SHP77 treated with DMSO at 0.1 percent for 48 hours (cell line): ENCODE results near the gene PGBD1.

Source experiments
- DNase-seq: peaks from one replicate; lab custom pipeline; 2025; lab: John Stamatoyannopoulos, UW

PGBD1 gene

DNA sequence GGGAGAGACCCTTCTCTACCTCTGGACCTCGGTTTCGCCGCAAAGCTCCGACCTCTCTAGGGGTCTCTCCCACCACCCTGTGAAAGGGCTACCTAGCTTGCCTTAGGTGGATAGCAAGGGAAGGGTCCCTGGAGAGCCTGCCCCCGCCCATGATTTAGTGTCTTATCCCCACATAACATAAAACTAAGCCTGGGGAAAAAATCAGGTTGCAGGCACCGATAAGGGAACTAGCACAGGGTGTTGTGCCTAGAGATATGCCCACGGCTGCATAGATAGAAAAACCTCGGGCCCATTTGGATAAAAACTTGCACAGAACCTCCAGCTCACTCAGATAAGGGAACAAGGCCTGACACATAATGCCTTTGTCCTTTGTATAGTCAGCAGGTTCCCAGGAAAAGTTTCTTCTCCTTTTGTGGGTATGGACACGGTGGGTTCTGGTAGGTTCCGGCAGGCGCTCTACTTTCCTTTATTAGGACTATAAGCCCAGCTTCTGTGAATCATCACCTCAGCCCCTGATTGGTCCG lies 53.7 kb downstream of the PGBD1 start:
- no peak for DNase-seq

DNA sequence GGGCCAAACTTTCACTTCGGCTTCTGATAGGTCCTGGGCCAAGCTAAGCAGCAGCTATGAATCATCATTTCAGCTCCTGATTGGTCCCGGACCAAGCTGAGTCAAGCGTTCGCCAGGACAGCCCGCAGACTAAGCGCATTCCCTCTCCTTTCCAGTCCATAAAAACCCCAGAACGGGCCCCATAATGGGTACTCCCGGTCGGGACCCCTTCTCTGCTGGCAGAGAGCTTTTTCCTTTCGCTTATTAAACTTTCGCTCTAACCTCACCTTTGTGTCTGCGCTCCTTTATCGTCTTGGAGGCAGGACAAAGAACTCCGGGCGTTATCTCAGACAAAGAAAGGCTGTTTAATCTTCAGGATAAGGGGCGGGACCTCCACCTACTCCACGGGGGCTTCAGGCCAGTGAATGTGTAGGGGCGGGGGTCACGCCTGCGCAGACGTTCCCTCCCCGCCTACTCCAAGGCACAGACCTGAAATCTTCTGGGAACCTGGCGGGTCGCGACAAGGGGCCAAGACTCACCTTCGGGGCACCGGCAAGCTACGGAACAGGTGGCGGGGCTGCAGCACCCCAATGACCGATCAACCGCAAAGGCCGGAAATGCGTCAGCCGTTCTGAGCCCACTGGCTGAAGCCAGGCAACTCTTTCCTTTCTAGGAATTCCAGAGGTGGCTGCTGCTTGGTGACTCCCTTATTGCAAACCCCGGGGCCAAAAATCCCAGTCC lies 54.4 kb downstream of the PGBD1 start, which contains the start of gene ZSCAN31:
Gene ZSCAN31 (minus strand): TSS at position 585 of the 720 bp plus-strand sequence. CDS start 6,465 bp downstream, outside the sequence.
- DNase-seq, result no peak

DNA sequence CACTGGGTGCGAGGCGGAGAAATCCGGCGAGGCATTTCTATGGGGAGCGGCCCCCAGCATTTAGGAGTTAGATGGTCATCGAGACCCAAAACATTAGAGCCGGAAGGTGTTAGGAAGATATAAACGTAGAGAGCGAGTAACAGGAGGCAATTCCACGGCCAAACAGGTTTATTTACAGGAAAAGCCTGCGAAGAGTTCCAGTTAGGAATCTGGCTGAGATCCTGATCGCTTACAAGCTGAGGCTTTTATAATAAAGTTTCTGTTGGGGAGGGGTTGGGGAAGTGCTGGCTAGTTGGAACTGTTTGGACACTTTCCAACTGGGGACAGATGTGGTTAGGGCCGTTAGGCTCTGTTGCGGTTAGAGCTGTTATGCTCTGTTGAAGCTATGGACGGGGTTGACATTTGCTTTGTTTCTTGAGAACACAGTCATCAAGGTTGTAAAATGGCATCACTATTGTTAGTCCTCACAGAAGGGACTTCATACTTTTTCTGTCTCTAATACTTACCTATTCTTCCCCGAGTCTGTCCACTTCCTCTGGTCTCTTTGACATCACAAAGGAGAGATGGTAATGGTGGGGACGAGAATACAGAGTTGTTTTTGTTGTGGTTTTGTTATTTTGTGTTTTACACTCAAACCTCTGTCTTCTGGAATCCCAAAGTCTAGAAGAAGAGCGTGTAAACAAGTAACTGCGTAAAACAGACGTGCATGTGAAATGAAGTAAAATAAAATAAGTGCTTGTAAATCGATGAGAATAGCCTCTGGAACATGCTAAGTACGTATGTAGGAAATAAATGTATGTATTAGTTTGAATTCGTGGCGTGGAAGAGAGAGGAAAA lies 55.1 kb downstream of the PGBD1 start:
- no peak for DNase-seq

DNA sequence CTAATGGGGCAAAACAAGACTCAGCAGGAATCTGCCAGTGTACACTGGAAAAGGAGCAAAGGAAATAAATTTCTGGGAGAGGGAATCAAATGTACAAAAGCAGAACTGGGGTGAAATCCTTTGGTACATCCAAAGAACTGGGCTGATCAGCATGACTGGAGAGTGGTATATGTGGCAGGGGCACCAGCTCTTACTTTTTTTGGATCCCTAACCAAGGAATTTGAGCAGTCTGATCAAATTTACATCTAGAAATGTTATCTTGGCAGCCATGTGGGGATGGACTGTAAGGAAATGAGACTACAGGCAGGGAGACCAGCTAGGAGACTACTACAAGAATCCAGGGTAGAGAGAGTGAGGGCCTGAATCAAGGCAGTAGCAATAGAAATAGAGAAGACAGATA lies 55.7 kb downstream of the PGBD1 start:
- DNase-seq, result no peak

DNA sequence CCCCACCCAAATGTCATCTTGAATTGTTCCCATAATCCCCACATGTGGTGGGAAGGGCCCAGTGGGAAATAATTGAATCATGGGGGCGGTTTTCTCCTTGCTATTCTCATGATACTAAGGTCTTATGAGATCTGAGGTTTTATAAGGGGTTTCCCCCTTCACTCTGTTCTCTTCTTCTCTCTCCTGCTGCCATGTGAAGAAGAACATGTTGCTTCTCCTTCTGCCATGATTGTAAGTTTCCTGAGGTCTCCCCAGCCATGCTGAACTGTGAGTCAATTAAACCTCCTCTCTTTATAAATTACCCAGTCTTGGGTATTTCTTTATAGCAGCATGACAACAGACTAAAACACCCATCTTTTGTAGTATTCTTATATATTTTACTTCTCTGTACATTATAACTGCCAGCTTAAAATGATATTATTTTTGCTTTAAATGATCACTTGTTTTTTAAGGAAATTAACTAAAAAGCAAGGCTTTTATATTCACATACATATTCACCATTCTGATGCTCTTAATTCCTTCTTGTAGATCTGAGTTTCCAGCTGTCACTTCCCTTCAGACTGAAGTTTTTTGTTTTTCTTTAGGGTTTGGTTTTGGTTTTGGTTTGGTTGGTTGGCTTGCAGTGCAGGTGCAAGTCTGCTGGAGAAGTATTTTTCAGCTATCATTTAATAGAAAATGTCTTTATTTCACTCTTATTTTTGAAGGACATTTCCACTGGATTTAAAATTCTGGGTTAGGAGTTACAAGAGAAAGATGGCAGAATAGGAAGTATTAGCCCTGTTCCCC lies 59.1 kb downstream of the PGBD1 start:
- DNase-seq, result no peak

DNA sequence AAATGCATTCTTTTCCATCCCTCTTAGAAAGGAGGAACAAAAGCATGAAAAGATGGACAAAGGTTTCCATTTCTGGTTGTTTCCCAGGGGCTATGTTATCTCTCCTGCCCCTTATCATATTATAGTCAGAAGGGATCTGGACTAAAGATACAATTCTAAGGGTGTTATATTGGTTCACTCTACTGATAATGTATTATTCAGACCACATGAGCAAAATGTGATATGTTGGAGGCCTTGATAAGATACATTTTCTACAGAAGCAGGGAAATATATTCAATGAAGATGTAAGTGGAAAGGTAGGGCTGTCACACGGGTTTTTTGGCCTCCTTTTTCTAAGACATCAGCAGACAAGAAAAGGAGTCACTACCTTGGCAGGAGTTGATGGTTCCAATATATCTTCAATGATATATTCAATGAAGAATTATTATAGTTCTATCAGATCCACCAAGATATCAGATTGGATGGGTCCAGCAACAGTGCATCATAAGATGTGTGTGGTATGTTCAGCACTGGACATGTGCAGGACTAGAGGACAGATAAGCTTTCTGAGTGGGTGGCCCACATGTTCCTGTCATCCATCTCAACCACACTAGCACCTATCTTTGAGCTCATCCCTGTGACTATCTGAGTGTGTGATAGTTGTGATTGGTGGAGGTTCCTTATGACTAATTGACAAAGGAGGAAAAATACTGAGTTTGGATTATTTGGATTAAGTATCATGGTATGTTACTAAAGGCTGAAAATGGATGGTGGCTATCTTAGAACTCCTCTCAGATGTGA lies 62.7 kb downstream of the PGBD1 start:
- no peak for DNase-seq

DNA sequence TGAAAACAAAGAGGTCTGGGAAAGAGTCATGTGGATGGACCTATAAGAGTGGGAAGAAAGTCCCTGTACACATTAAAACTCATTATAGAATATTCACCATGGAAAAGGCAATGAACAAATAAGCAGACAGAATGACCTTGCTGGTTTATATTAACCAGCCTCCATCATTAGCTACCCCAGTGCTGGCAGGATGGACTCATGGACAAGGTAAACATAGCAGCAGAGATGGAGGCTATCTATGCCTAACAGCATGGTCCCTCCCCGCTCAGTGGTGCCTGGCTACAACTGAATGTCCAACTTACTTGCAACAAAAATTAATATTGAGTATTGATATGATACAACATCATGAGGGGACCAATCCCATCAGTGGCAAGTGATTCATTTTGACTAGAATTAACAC lies 63.8 kb downstream of the PGBD1 start:
- no peak for DNase-seq

DNA sequence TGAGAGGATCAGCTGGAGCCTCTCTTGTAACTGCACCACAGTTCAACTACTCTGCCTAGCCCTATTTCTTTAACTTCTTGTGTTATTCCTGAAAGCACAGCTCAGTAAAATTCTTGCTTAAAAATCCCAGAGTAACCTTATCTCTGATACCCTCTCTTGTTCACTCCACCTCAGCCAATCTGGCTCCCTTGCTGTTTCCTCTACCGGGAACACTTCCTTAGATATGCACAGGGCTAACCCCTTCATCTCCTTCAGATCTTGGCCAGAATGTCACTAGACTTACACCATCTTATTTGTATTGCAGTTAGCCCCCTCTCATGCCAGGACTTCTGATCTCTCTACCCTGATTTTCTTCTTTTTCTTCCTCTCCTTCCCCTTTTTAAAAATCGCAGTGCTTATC lies 65.7 kb downstream of the PGBD1 start:
- no peak for DNase-seq

DNA sequence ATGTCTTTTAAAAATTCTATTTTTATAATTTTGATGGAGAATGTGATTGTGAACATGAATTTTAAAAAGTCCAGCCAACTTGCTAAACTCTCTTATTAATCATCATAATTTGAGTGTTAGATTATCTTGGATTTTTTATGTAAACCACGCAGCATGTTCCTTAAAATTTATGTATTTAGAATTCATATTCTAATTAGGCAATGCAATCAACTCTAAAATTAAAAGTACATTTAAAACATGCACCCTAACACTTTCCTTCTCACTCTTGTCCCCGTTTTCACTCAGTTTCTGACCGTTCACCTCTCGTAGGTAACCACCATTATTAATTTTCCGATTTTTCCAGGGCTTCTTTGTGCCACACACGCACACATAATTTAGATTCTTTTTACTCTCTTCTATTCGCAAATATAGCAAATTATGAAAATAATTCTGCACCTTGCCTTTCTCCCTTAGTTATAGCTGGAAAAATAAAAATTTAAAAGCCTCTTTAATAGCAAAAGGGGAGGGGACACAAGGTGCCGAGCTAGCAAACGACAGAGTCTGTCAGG lies 68.0 kb downstream of the PGBD1 start:
- DNase-seq, result no peak

DNA sequence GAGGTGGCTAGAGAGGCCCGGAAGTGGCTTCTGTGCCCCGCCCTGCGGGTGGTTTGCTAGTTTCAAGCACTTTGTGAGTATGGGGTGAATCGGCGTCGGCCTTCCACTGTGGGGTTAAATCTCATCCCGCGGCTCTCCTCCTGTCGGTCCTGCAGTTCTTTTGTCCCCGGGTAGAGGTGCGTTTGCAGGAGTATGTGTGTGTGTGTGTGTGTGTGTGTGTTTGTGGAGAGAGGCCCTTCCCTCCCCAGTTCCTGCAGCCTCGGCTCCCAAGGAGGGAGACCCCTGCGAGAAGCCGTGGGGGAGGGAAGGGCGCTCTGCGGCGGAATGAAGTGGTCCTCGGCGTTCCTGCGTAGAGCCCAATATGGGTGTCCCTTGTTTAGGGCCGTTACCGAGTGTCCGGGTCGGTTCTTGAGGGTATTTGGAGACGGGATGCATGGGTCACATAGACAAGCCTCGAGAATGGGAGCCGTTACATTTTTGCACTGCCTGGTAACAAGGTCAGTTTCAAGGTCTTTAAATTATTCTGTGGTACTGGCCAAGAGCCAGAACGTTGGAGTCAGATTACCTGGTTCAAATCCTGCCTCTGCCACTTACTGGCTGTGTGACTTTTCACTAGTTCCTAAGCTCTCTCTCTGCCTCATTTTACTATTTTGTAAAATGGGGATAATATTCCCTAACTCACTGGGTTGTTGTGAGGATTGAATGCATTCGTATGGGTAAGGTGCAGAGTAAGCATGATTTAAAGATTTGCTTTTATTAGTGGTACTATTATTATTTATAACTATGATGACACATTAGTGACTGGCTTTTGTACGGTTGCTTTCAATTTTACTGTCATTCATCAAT lies 68.7 kb downstream of the PGBD1 start, which contains the start of gene ZKSCAN3:
Gene ZKSCAN3 (plus strand): TSS at position 56 of the 846 bp plus-strand sequence. CDS start 9,640 bp downstream, outside the sequence.
- DNase-seq, result peak; percentile 65

DNA sequence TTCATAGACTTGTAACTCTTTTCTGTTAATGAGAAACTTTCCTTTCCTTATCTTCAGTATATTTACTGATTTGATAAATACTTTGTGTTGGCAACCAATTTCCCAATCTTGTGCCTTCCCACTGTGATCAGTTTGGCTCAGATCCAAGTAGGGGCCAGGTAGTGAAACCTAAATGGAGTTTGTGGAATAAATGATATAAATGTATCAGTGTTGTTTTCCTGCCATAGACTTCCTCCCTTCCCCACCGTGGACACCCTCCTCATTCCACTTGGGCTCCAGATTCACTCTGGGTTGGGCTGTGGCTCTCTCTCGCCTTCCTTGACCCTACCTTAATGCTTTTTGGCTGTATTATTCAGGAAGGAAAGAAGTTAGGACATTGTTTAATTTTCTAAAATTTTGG lies 69.7 kb downstream of the PGBD1 start:
- DNase-seq, result no peak

DNA sequence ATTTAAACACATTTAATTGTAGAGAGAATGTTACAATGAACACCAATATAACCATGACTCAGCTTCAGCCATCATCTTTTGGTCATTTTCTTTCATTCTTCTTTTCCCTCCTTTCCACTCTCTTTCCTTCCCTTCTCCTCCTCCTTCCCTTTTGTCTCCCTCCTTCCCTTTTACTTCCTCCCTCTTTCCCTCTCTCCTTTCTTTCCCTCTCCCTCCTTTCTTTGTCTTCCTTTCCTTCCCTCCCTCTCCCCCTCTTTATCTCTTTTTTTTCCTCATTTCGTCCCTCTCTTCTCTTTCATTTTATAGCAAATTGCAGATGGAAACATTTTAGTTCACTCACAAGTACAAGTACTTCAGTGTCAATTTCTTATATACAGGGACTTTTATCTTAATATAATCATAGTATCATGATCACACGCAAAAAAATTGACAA lies 70.1 kb downstream of the PGBD1 start:
- DNase-seq, result no peak
